ES-I3 (cell line): Measurements from ENCODE around the gene PHF20.
"Not testable (repeated sequence)": the region's sequence is repeated elsewhere in the genome, so short reads cannot be mapped to it uniquely, and the experiment has no call there.

ENCODE experiments used
- H3K36me3 ChIP-seq: 2 replicates; pipeline ENCODE4 v1.6.1; 2013; ENCODE audit warnings: mild to moderate bottlenecking, low read length, control low read depth, moderate library complexity; ENCODE audit not compliant: insufficient read depth
- H3K4me1 ChIP-seq: 2 replicates; pipeline ENCODE4 v1.6.1; 2013; ENCODE audit warnings: mild to moderate bottlenecking, control low read depth, low read length; ENCODE audit not compliant: insufficient read depth
- H3K9ac ChIP-seq: 2 replicates; pipeline ENCODE4 v1.6.1; 2013; ENCODE audit warnings: low read depth, mild to moderate bottlenecking, low read length, moderate library complexity
- H3K9me3 ChIP-seq: 2 replicates; pipeline ENCODE4 v1.6.1; 2013; ENCODE audit warnings: mild to moderate bottlenecking, low read length, moderate library complexity; ENCODE audit not compliant: control insufficient read depth, insufficient read depth

PHF20 gene

DNA sequence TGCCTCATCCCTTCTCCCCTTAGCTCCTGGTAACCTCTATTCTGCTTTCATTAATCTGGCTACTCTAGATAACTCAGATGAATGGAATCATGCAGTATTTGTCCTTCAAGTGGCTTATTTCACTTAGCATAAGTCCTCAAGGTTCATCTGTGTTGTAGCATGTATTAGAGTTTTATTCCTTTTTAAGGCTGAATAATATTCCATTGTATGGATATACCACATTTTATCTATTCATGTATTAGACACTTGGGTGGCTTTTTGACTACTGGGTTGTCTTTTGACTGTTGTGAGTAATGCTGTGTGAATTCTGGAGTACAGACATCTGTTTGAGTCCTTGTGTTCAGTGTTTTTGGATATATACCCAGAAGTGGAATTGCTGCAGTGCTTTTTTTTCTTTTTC is 58.4 kb downstream of the PHF20 start:
- H3K9me3 ChIP-seq, result no peaks in the 10 kb centered on the region
- H3K9ac ChIP-seq, result no peak overlapping the region
- no peaks in the 10 kb centered on the region for H3K4me1 ChIP-seq
- no peaks in the 10 kb centered on the region; the same call in 1 of the 2 replicates for H3K36me3 ChIP-seq

GRCh38 chr20:35831029-35831428 is 59.2 kb downstream of the PHF20 start:
- Histone ChIP-seq H3K36me3 (no peaks in the 10 kb centered on the region; the same call in 1 of the 2 replicates), H3K4me1 (no peaks in the 10 kb centered on the region), H3K9ac (no peak overlapping the region)

GRCh38 chr20:35831971-35832370 is 60.2 kb downstream of the PHF20 start:
- Histone ChIP-seq H3K9me3 (no peaks in the 10 kb centered on the region), H3K36me3 (no peaks in the 10 kb centered on the region; the same call in 1 of the 2 replicates), H3K4me1 (no peaks in the 10 kb centered on the region), H3K9ac (no peak overlapping the region)

More at GRCh38 chr20:35831029-35831428, 59.2 kb downstream of the PHF20 start:
- H3K9me3 ChIP-seq, result no peaks in the 10 kb centered on the region

DNA sequence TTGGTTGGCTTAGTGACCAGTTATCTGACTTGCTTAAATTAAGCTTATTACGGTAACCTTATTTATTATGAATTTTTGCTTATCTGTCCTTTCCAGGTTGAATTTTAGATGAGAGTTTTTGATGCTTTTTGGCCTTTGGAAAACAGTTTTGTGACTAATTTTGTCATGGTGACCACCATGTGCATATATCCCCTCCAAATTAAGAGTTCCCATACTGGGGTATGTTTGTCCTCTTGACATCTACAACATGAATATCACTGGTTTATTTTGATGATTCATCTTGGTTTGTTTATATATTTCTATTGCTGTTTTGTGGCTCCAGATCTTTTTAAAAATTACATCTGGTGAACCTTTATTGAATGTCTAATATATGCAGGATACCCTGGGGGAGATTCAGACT is 61.4 kb downstream of the PHF20 start:
- peaks cover 10% of the 10 kb centered on the region; the same call in 1 of the 2 replicates for H3K4me1 ChIP-seq
- no peaks in the 10 kb centered on the region; the same call in 1 of the 2 replicates for H3K36me3 ChIP-seq
- H3K9ac ChIP-seq, result no peak overlapping the region
- no peaks in the 10 kb centered on the region for H3K9me3 ChIP-seq

- H3K9me3 ChIP-seq, result no peaks in the 10 kb centered on the region
- H3K9ac ChIP-seq, result no peak overlapping the region
- H3K36me3 ChIP-seq, result no peaks in the 10 kb centered on the region
- H3K4me1 ChIP-seq, result peaks cover 10% of the 10 kb centered on the region; the same call in 1 of the 2 replicates
Observed at GRCh38 chr20:35837577-35838195, 65.9 kb downstream of the PHF20 start.

- H3K9me3 ChIP-seq, result no peaks in the 10 kb centered on the region
- H3K36me3 ChIP-seq, result no peaks in the 10 kb centered on the region; the same call in 1 of the 2 replicates
- H3K9ac ChIP-seq, result no peak overlapping the region
- H3K4me1 ChIP-seq, result peaks cover 10% of the 10 kb centered on the region; the same call in 1 of the 2 replicates
Observed at GRCh38 chr20:35838205-35838604, 66.4 kb downstream of the PHF20 start.

DNA sequence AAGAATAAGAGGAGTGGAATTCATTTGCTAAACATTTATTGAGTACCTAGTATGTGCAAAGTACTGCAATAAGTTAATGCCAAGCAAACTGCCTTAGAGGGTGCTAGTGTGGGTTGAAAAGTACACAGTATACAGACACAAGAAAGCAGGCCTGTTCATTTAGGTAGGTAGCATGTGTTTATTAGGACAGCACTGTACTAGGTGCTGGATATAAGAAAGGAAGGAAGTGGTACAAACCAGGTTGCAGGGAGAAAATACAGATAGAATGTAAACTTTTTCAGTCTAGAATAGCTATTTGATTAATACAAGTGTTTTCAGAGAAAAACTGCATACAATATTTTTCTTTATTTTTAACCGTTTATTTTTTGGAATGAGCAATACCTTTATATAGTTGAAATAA is 68.1 kb downstream of the PHF20 start:
- no peak overlapping the region for H3K9ac ChIP-seq

GRCh38 chr20:35840421-35840820 is 68.6 kb downstream of the PHF20 start:
- Histone ChIP-seq H3K9me3 (no peaks in the 10 kb centered on the region), H3K4me1 (peaks cover 10% of the 10 kb centered on the region; the same call in 1 of the 2 replicates), H3K36me3 (no peaks in the 10 kb centered on the region; the same call in 1 of the 2 replicates), H3K9ac (no peak overlapping the region)

More for the DNA sequence above, 68.1 kb downstream of the PHF20 start:
- Histone ChIP-seq H3K4me1 (peaks cover 10% of the 10 kb centered on the region; the same call in 1 of the 2 replicates), H3K9me3 (no peaks in the 10 kb centered on the region), H3K36me3 (no peaks in the 10 kb centered on the region; the same call in 1 of the 2 replicates)

DNA sequence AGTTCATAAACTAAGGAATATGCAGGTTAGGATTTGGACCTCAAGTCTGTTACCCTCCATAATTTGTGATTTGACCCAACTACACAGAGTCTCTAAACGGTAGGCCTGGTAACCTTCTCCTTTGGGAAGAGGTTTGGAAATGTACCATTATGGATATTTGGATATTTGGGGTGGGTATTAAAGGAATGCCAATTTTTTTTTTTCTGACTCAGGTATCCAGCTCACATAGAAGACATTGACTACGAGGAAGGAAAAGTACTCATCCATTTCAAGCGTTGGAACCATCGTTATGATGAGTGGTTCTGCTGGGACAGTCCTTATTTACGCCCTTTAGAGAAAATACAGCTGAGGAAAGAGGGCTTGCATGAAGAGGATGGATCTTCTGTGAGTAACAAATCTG is 70.5 kb downstream of the PHF20 start:
- Histone ChIP-seq H3K4me1 (peaks cover 8% of the 10 kb centered on the region; the same call in 1 of the 2 replicates), H3K9ac (no peak overlapping the region), H3K36me3 (no peaks in the 10 kb centered on the region; the same call in 1 of the 2 replicates), H3K9me3 (no peaks in the 10 kb centered on the region)

- H3K9ac ChIP-seq, H3K36me3 ChIP-seq, H3K9me3 ChIP-seq, H3K4me1 ChIP-seq: not testable (repeated sequence)
Observed at GRCh38 chr20:35843894-35844293, 72.1 kb downstream of the PHF20 start.

GRCh38 chr20:35845561-35845960 is 73.7 kb downstream of the PHF20 start:
- no peaks in the 10 kb centered on the region; the same call in 1 of the 2 replicates for H3K36me3 ChIP-seq
- no peaks in the 10 kb centered on the region for H3K4me1 ChIP-seq
- H3K9ac ChIP-seq, result no peak overlapping the region
- H3K9me3 ChIP-seq, result no peaks in the 10 kb centered on the region

DNA sequence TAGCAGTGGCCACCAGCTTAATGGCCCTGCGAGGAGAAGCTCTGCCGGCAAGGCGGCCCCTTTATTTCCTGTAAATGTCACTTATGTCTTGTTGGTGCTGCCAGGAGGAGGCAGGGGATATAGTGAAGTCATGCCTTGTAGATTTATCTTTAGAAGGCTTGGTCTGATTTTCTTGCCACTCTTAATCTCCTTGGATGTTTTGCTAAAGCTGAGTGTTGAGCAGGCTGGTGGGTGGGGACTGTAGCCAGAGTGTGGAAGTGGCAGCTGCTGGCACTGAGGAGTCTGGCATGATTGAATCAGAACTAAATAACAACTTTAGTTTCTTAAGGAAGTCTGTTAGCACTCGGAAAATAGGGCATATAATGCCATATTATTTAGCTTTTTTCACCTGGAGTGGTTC is 77.9 kb downstream of the PHF20 start:
- no peaks in the 10 kb centered on the region for H3K9me3 ChIP-seq
- H3K4me1 ChIP-seq, result no peaks in the 10 kb centered on the region
- H3K36me3 ChIP-seq, result peaks cover 8% of the 10 kb centered on the region
- no peak overlapping the region for H3K9ac ChIP-seq

GRCh38 chr20:35851659-35852058 is 79.8 kb downstream of the PHF20 start:
- not testable (repeated sequence) for H3K9me3 ChIP-seq, H3K4me1 ChIP-seq, H3K36me3 ChIP-seq, H3K9ac ChIP-seq

GRCh38 chr20:35854713-35855348 is 83.0 kb downstream of the PHF20 start:
- Histone ChIP-seq H3K36me3 (peaks cover 8% of the 10 kb centered on the region), H3K4me1 (peaks cover 3% of the 10 kb centered on the region; the same call in 1 of the 2 replicates), H3K9ac (no peak overlapping the region), H3K9me3 (no peaks in the 10 kb centered on the region)

- H3K36me3 ChIP-seq, H3K9ac ChIP-seq, H3K9me3 ChIP-seq, H3K4me1 ChIP-seq: not testable (repeated sequence)
Observed at GRCh38 chr20:35855641-35856040, 83.8 kb downstream of the PHF20 start.
